ENCODE data around the gene PRKCE. TPM values are rescaled to one million over a fixed set of nuclear protein-coding genes. Genes with fewer than 3 reads are reported as not detected.
A peak's percentile ranks its signal among the peaks of the same experiment; 100 is the strongest.

PRKCE gene
- total RNA-seq, 2 donors from 2014 or later, result 10.4 to 13.8 TPM

- Mint-ChIP-seq H3K27ac (no peak overlapping the region), H3K9me3 (no peaks in the 10 kb centered on the region), H3K36me3 (no peaks in the 10 kb centered on the region)
- DNase-seq (ENCODE audit: low spot score in 2 of 2) (no peak), ATAC-seq (no peak)
These were observed 157.7 kb downstream of the PRKCE start for GRCh38 chr2:45809205-45809604.

- no peaks in the 10 kb centered on the region for H3K36me3 Mint-ChIP-seq
- H3K9me3 Mint-ChIP-seq, result no peaks in the 10 kb centered on the region
- ATAC-seq (peak in 1 of 2 donors; percentile 47), DNase-seq (ENCODE audit: low spot score in 2 of 2) (no peak)
- H3K27ac Mint-ChIP-seq, result peak overlapping the region in 1 of 2 donors; percentile 25
These were observed 160.6 kb downstream of the PRKCE start for GRCh38 chr2:45812011-45812500.

GRCh38 chr2:45813003-45813941 lies 161.8 kb downstream of the PRKCE start:
- ATAC-seq (no peak), DNase-seq (ENCODE audit: low spot score in 2 of 2) (no peak)
- Mint-ChIP-seq H3K36me3 (no peaks in the 10 kb centered on the region), H3K27ac (no peak overlapping the region), H3K9me3 (no peaks in the 10 kb centered on the region)

GRCh38 chr2:45814488-45814887 lies 163.0 kb downstream of the PRKCE start:
- no peaks in the 10 kb centered on the region for H3K36me3 Mint-ChIP-seq
- ATAC-seq (no peak), DNase-seq (ENCODE audit: low spot score in 2 of 2) (no peak)
- H3K9me3 Mint-ChIP-seq, result no peaks in the 10 kb centered on the region
- peak overlapping the region in 1 of 2 donors; percentile 55 for H3K27ac Mint-ChIP-seq

- Mint-ChIP-seq H3K36me3 (no peaks in the 10 kb centered on the region), H3K9me3 (no peaks in the 10 kb centered on the region), H3K27ac (no peak overlapping the region)
- DNase-seq (ENCODE audit: low spot score in 2 of 2), result no peak
- no peak for ATAC-seq
These were observed 163.6 kb downstream of the PRKCE start for GRCh38 chr2:45814951-45815621.

GRCh38 chr2:45816272-45816671 lies 164.8 kb downstream of the PRKCE start:
- Mint-ChIP-seq H3K36me3 (no peaks in the 10 kb centered on the region), H3K27ac (no peak overlapping the region), H3K9me3 (no peaks in the 10 kb centered on the region)
- no peak for ATAC-seq
- DNase-seq (ENCODE audit: low spot score in 2 of 2), result no peak

- DNase-seq (ENCODE audit: low spot score in 2 of 2), result no peak
- ATAC-seq, result no peak
- Mint-ChIP-seq H3K27ac (no peak overlapping the region), H3K9me3 (no peaks in the 10 kb centered on the region), H3K36me3 (no peaks in the 10 kb centered on the region)
These were observed 167.1 kb downstream of the PRKCE start for GRCh38 chr2:45818591-45818990.

GRCh38 chr2:45820048-45820447 lies 168.6 kb downstream of the PRKCE start:
- no peak overlapping the region for H3K27ac Mint-ChIP-seq

GRCh38 chr2:45821558-45822271 lies 170.2 kb downstream of the PRKCE start:
- DNase-seq (ENCODE audit: low spot score in 2 of 2), result no peak
- no peak for ATAC-seq
- Mint-ChIP-seq H3K27ac (peak overlapping the region; percentile 6 to 61), H3K9me3 (no peaks in the 10 kb centered on the region), H3K36me3 (no peaks in the 10 kb centered on the region)

More at GRCh38 chr2:45820048-45820447, 168.6 kb downstream of the PRKCE start:
- ATAC-seq (no peak), DNase-seq (ENCODE audit: low spot score in 2 of 2) (no peak)
- Mint-ChIP-seq H3K36me3 (no peaks in the 10 kb centered on the region), H3K9me3 (no peaks in the 10 kb centered on the region)

GRCh38 chr2:45822272-45822630 lies 170.8 kb downstream of the PRKCE start:
- Mint-ChIP-seq H3K36me3 (no peaks in the 10 kb centered on the region), H3K27ac (no peak overlapping the region), H3K9me3 (no peaks in the 10 kb centered on the region)
- ATAC-seq, result no peak
- DNase-seq (ENCODE audit: low spot score in 2 of 2), result no peak

- Mint-ChIP-seq H3K9me3 (no peaks in the 10 kb centered on the region), H3K36me3 (no peaks in the 10 kb centered on the region), H3K27ac (no peak overlapping the region)
- no peak for DNase-seq (ENCODE audit: low spot score in 2 of 2)
- no peak for ATAC-seq
These were observed 172.3 kb downstream of the PRKCE start for GRCh38 chr2:45823723-45824206.

GRCh38 chr2:45825001-45825651 lies 173.7 kb downstream of the PRKCE start:
- Mint-ChIP-seq H3K36me3 (peaks cover 4 to 5% of the 10 kb centered on the region in 2 donors), H3K27ac (no peak overlapping the region), H3K9me3 (peaks cover 3 to 6% of the 10 kb centered on the region in 2 donors)
- no peak for ATAC-seq
- no peak for DNase-seq (ENCODE audit: low spot score in 2 of 2)

- ATAC-seq, result no peak
- DNase-seq (ENCODE audit: low spot score in 2 of 2), result no peak
These were observed 175.0 kb downstream of the PRKCE start for GRCh38 chr2:45826460-45826859.

GRCh38 chr2:45826884-45827635 lies 175.6 kb downstream of the PRKCE start:
- DNase-seq (ENCODE audit: low spot score in 2 of 2) (no peak), ATAC-seq (no peak)
- H3K36me3 Mint-ChIP-seq, result peaks cover 15 to 17% of the 10 kb centered on the region in 2 donors
- H3K27ac Mint-ChIP-seq, result no peak overlapping the region
- H3K9me3 Mint-ChIP-seq, result peaks cover 12 to 15% of the 10 kb centered on the region in 2 donors

More at GRCh38 chr2:45826460-45826859, 175.0 kb downstream of the PRKCE start:
- Mint-ChIP-seq H3K27ac (no peak overlapping the region), H3K36me3 (peaks cover 15 to 17% of the 10 kb centered on the region in 2 donors), H3K9me3 (peaks cover 12 to 15% of the 10 kb centered on the region in 2 donors)

GRCh38 chr2:45830322-45830721 lies 178.8 kb downstream of the PRKCE start:
- Mint-ChIP-seq H3K27ac (no peak overlapping the region), H3K36me3 (peaks cover 15 to 17% of the 10 kb centered on the region in 2 donors), H3K9me3 (peaks cover 12 to 15% of the 10 kb centered on the region in 2 donors)
- DNase-seq (ENCODE audit: low spot score in 2 of 2) (no peak), ATAC-seq (no peak)
